PC-9 (cell line): Measurements from ENCODE around the gene TEX26.

Source experiments
- CTCF ChIP-seq: fragments of 200-600 bp; sonication (generic); conservative IDR thresholded peaks from 2 replicates; pipeline ENCODE4 v1.6.1; 2017; ENCODE audit warnings: mixed run types, antibody characterized with exemption, mild to moderate bottlenecking, moderate library complexity
- EZH2 ChIP-seq: fragments of 200-600 bp; sonication (generic); IDR thresholded peaks from 2 replicates; pipeline ENCODE4 v1.8.0; 2017; ENCODE audit warnings: antibody characterized with exemption, low read depth

- TF ChIP-seq CTCF, result no peak
- TF ChIP-seq EZH2, result no peak
Observed at GRCh38 chr13:30923418-30923817, 9.0 kb upstream of the TEX26 start.
